Heart left ventricle (tissue), 13 donors: Measurements from ENCODE around the gene ARHGAP11A.
"Not testable (repeated sequence)": the region's sequence is repeated elsewhere in the genome, so short reads cannot be mapped to it uniquely, and the experiment has no call there.

Experiments used
- POLR2A ChIP-seq, 2 donors: fragments of 450-650 bp; IDR thresholded peaks; one replicate each; pipeline ENCODE4 v1.6.1; 2017; ENCODE audit warnings: antibody characterized with exemption in 2 of 2, mild to moderate bottlenecking in 2 of 2, moderate library complexity in 2 of 2
- TF ChIP-seq, protein P1 (sequence below), 12 donors: fragments of 200-600 bp; sonication (generic) in 4 of 12; IDR thresholded peaks; one replicate each; pipeline versions ENCODE4 v1.5.0 to v1.8.0; 2018 to 2022; ENCODE audit warnings: antibody characterized with exemption in 12 of 12, mild to moderate bottlenecking in 5 of 12
- donor health status: ischemic (EF 13 %, LVEDD 7.1; RV severe dilation, severe dysfunction).
- donor health status: DM: no; HTN: yes; CAD: no.
- donor health status: DM: no; HTN: no; CAD: no.
- donor health status: ischemic (EF 25% LVEDD 6.9; RV normal size, moderate dysfunction).
- donor health status: ischemic (EF 25% LVEDD 5.7; RV mildly dilated, moderate dysfunction).
- donor health status: ischemic (EF 35%, LVEDD 5.7; RV mildly dilated, moderate dysfunction).
- donor health status: nonischemic (EF 11% LVEDD 7.7; RV severe dilation, severe dysfunction).
- donor health status: DM: yes; HTN: yes; CAD: no.
- donor health status: PGD.
- donor health status: ischemic (EF 29% LVEDD 5.4; RV normal size, mild dysfunction).
- donor health status: nonischemic (EF 23%, LVEDD 6.1; RV moderate dilation, normal function).

DNA sequence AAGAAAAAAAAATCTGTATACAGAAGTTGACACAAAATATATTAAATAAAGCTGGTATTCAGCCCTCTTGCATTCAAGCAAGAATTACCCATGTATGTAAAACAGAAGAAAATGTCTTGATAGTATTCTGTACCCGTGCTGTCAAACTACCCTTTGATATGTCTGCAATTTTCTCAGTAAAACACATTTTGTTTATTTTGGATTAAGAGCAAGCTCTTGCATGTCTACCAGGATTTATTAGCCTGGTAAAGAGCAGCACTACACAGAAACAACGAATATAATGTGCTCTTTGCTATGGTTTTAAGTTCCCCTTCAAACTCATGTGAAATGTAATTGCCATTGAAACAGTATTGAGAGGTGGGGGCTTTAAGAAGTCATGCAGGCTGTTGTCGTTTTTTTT is 46.3 kb upstream of the ARHGAP11A start:
- TF ChIP-seq, protein P1, sequence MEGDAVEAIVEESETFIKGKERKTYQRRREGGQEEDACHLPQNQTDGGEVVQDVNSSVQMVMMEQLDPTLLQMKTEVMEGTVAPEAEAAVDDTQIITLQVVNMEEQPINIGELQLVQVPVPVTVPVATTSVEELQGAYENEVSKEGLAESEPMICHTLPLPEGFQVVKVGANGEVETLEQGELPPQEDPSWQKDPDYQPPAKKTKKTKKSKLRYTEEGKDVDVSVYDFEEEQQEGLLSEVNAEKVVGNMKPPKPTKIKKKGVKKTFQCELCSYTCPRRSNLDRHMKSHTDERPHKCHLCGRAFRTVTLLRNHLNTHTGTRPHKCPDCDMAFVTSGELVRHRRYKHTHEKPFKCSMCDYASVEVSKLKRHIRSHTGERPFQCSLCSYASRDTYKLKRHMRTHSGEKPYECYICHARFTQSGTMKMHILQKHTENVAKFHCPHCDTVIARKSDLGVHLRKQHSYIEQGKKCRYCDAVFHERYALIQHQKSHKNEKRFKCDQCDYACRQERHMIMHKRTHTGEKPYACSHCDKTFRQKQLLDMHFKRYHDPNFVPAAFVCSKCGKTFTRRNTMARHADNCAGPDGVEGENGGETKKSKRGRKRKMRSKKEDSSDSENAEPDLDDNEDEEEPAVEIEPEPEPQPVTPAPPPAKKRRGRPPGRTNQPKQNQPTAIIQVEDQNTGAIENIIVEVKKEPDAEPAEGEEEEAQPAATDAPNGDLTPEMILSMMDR (IDR thresholded peaks at IDR 0.05), result not testable (repeated sequence)
- not testable (repeated sequence) for TF ChIP-seq POLR2A (IDR thresholded peaks at IDR 0.05)
